SIG-M5 treated with dmso at 0.1 percent for 504 hours (cell line): Measurements from ENCODE around the gene MOB1A.
"Not testable (repeated sequence)": the region's sequence is repeated elsewhere in the genome, so short reads cannot be mapped to it uniquely, and the experiment has no call there.

Experiments used
- DNase-seq: peaks from one replicate; lab custom pipeline; 2025; ENCODE audit not compliant: unreplicated experiment; lab: John Stamatoyannopoulos, UW

The MOB1A gene

GRCh38 chr2:74149570-74150319 is 28.9 kb downstream of the MOB1A start:
- no peak for DNase-seq

DNA sequence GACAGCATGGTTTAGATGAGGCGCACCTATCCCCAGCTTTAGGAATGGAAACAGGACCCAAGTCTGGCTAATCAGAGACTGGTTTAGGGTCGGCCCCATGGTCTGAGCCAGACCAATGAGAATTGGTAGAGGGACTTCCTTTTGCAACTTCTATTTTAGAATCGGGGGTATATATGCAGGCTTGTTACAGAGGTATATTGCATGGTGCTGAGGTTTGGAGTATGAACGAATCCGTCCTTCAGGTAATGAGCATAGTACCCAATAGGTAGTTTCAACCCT is 29.5 kb downstream of the MOB1A start:
- no peak for DNase-seq

GRCh38 chr2:74148457-74149246 is 30.0 kb downstream of the MOB1A start:
- no peak for DNase-seq

DNA sequence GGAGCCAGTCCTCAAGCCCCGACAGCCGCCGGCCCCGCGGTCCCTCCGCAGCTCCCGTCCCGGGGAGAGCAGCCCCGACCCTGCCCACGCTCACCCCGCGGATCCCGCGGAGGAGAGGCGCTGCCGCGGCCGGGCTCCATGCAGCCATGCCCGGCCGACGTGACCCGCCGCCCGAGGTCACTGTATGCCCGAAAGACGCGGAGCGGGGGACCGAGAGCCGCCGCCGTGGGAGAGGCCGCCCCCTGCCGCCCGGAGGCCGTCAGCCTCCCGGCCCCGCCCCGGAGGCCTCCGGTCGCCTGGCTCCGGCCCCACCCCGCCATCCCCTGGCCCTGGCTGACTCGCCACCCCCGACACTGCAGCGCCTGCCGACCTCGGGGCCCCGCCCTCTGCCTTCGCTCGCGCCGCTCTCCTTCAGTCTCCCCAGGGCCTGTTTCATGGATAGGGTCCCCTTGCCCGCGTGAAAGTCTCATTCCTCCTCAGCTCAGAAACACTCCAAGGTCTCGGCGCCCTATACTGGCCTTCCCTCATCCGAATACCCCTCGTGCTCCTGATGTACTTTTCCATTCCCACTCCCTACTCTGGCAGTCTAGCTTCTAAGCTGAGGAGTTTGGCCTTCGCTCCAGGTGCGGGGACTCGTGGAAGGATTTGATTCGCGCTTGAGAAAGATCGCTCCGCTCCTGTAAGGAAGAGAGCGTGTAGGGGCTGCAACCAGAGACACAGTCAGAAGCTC is 30.8 kb downstream of the MOB1A start, which contains the start of gene BOLA3:
BOLA3 (minus strand) TSS at position 186 of the 730 bp plus-strand sequence; CDS start at position 148, 38 bp downstream.
- DNase-seq, result peak; percentile 86

- peak; percentile 69 for DNase-seq
Measured at GRCh38 chr2:74146929-74147726, 31.6 kb downstream of the MOB1A start.

- DNase-seq, result peak; percentile 38
Measured at GRCh38 chr2:74142340-74142739, 36.3 kb downstream of the MOB1A start.

DNA sequence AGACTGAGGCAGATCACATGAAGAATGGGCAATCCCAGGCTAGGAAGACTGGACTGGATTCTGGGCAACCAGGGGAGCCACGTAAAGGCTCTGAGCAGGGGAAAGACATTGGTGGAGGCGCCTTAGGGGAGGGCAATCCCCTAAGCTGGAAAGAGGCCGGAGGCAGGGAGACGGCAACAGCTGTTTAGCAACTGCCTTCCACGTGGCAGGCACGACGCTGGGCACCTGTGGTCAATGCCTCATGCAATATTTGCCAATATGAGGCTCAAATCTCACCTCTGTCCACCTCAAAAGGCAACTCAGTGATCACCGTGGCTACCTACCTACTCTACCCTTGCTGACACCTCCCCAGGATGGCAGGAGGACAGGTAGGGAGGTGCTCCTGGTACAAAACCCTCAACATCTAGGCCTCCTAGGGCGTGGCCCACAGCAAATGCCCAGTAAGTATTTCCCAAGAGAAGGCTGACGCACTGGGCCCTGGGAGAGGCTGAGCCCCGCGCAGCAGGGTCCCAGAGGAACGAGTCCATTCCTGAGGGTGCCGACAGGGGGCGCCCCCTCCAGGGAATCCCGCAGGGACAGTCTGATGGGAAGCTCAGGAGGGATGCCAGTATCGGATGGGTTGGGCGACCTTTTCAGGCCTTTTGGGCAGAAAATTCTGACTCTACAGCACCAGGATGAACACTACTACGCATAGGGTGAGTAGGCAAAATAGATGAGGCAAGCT is 39.9 kb downstream of the MOB1A start:
- DNase-seq, result no peak

- DNase-seq, result no peak
Measured at GRCh38 chr2:74137651-74138599, 40.8 kb downstream of the MOB1A start.

DNA sequence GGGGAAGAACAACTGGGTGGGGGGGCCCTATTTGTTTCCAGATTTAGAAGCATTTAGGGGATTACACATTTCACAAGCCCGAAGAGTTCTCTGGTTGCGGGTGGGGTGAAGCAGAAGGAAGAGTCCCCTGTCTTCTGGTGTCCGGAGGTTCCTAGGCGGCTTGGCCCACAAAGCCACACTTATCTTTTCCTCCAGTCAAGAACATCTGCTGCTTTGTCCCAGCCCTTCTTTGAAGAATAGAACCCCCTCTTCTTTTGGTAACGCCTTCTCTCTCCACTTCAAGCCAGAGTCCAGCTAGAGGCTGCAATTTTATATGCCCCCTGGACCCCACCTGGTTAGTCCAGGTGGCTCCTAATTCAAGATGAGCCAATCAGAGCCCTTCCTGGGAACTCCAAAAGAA is 46.8 kb downstream of the MOB1A start:
- no peak for DNase-seq

DNA sequence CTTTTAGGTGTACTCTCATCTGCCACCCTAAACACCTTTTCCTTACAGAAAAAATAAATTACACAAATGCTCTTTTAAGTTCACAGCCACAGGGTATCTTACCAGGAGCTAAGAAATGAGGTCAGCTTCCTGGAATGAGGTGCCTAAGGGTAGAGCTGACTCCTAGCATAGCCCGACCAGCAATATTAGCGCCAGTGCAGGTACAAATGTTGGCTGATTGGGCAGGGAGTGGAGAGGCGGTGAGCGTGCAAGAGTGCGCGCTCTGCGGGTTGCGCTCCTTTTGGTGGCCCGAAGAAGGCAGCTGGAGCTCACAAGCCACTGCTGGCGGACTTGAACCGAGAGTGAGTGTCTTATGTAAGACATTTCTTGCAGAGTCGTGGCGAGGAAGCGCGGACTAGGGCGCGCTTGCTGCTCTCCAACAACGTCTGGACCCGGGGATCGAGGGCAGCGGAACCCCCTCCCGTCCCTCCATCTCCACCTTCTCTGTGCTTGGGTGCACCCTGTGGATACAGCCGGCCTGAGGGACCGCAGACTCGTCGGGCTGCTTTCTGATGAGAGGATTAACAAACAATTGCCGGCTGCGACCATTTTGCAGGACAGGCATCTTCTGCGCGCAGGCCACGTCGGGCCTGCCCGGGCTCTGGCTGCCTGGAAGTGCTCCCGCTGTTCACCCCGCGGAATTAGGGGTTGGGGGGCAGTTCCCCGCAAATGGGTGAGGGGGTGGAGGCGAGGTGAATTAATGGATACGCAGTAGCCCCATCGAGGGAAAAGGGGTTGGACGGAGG is 48.3 kb downstream of the MOB1A start:
- peak; percentile 46 for DNase-seq

DNA sequence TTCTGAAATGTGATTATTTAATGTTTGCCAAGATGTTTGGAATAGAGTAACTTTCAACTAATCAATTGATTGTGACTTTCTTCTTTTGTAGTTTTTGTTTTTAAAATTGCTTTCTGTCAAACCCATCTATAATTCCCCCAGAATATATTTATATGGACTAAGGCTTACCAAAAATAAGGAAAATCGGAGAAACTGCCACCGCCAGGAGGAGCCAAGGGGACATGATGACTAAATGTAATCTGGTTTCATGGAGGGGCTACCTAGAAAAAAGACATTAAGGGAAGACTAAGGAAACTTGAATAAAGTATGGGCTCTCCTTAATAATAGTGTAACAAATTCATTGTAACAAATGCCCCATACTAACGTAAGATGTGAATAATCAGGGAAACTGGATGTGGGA is 50.5 kb downstream of the MOB1A start:
- DNase-seq, result no peak

- not testable (repeated sequence) for DNase-seq
Measured at GRCh38 chr2:74123955-74124354, 54.7 kb downstream of the MOB1A start.

- DNase-seq, result not testable (repeated sequence)
Measured at GRCh38 chr2:74121846-74122245, 56.8 kb downstream of the MOB1A start.

GRCh38 chr2:74119912-74120825 is 58.5 kb downstream of the MOB1A start:
- peak; percentile 73 for DNase-seq

DNA sequence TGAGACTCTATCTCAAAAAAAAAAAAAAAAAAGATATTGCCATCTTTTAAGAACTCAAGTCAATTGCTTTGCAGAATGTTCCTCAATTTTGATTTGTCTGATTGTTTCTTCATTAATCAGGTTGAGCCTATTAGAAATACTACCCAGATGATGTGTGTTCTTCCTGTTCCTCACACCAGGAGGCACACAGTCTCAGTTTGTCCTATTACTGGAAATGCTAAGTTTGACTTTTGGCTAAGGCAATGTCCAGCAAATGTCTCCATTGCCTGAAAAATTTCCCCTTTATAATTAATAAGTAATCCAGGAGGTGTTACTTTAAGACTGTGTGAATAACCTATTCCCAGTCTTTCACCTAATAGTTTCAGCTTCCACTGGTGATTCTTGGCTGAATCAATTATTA is 59.3 kb downstream of the MOB1A start:
- no peak for DNase-seq

DNA sequence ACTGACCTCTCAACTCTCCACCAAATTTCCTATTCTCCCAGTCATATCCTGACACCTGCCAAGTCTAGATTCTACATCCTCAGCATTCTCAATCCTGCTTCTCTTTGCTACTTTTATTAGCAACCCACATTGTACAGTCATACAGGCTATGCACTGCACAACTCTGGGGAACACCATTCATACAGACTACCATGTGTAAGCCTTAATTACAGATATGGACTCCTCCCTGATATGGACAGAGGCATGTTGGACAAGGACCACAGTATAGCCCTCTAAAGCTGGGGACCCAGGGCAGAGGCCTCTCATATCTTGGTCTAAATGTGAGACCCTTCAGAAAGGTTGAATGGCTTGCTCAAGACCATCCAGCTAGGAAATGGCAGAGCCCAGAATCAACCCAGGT is 67.3 kb downstream of the MOB1A start:
- DNase-seq, result no peak

- DNase-seq, result no peak
Measured at GRCh38 chr2:74110537-74110936, 68.1 kb downstream of the MOB1A start.
